Subcutaneous adipose tissue (tissue), 4 donors: ENCODE data around the gene FGG. TPM values are rescaled to one million over a fixed set of nuclear protein-coding genes. Genes with fewer than 3 reads are reported as not detected.

ENCODE experiments used
- CTCF ChIP-seq: fragments of 450-650 bp; IDR thresholded peaks from one replicate; pipeline ENCODE4 v1.5.1; 2016; ENCODE audit warnings: low read depth, mild to moderate bottlenecking, control low read depth, antibody characterized with exemption, moderate library complexity
- total RNA-seq, 4 donors: library from RNA; depleted of rRNA; stranded (reverse); fragments of >200 nt; gene quantifications; one replicate each; pipeline ENCODE4 v1.1.0, GENCODE V29; 2016

FGG gene
- total RNA-seq, 4 donors from 2014 or later: not detected

- no peak for TF ChIP-seq CTCF
These were observed 22.0 kb downstream of the FGG start, which contains the start of gene FGA for GRCh38 chr4:154590329-154591006. TSS of gene FGA (minus strand) at chr4:154590742. CDS start at chr4:154590687, 55 bp downstream.

GRCh38 chr4:154589296-154590197 lies 22.9 kb downstream of the FGG start:
- TF ChIP-seq CTCF: no peak

- TF ChIP-seq CTCF: no peak
These were observed 24.3 kb downstream of the FGG start for GRCh38 chr4:154588198-154588597.

- TF ChIP-seq CTCF: no peak
These were observed 26.0 kb downstream of the FGG start for GRCh38 chr4:154586296-154587033.

GRCh38 chr4:154585369-154586018 lies 27.0 kb downstream of the FGG start:
- no peak for TF ChIP-seq CTCF

GRCh38 chr4:154584259-154584658 lies 28.2 kb downstream of the FGG start:
- TF ChIP-seq CTCF: no peak
